ENCODE measurements around the gene CFHR5.

The CFHR5 gene

GRCh38 chr1:197001828-197002227 is 24.5 kb downstream of the CFHR5 start:
- TF ChIP-seq CTCF (conservative IDR thresholded peaks at IDR 0.05; ENCODE audit: low read depth, low read length) = no peak
- H3K4me3 ChIP-seq (ENCODE audit: low read length) = no peak overlapping the region
- no peak for DNase-seq (ENCODE audit: low read depth)

- no peak for TF ChIP-seq CTCF (conservative IDR thresholded peaks at IDR 0.05; ENCODE audit: low read depth, low read length)
- no peak for DNase-seq (ENCODE audit: low read depth)
- no peak overlapping the region for H3K4me3 ChIP-seq (ENCODE audit: low read length)
Measured at GRCh38 chr1:197003132-197003531, 25.8 kb downstream of the CFHR5 start.

GRCh38 chr1:197008861-197009260 is 31.5 kb downstream of the CFHR5 start:
- TF ChIP-seq CTCF (conservative IDR thresholded peaks at IDR 0.05; ENCODE audit: low read depth, low read length) = no peak
- DNase-seq (ENCODE audit: low read depth) = no peak

GRCh38 chr1:197011614-197012013 is 34.3 kb downstream of the CFHR5 start:
- DNase-seq (ENCODE audit: low read depth) = no peak
- no peak for TF ChIP-seq CTCF (conservative IDR thresholded peaks at IDR 0.05; ENCODE audit: low read depth, low read length)
- H3K4me3 ChIP-seq (ENCODE audit: low read length) = no peak overlapping the region

More at GRCh38 chr1:197008861-197009260, 31.5 kb downstream of the CFHR5 start:
- no peak overlapping the region for H3K4me3 ChIP-seq (ENCODE audit: low read length)

- DNase-seq (ENCODE audit: low read depth) = no peak
Measured at GRCh38 chr1:197013234-197013633, 35.9 kb downstream of the CFHR5 start.

GRCh38 chr1:197016751-197017150 is 39.4 kb downstream of the CFHR5 start:
- no peak overlapping the region for H3K4me3 ChIP-seq (ENCODE audit: low read length)
- no peak for TF ChIP-seq CTCF (conservative IDR thresholded peaks at IDR 0.05; ENCODE audit: low read depth, low read length)
- no peak for DNase-seq (ENCODE audit: low read depth)

More at GRCh38 chr1:197013234-197013633, 35.9 kb downstream of the CFHR5 start:
- no peak for TF ChIP-seq CTCF (conservative IDR thresholded peaks at IDR 0.05; ENCODE audit: low read depth, low read length)
- no peak overlapping the region for H3K4me3 ChIP-seq (ENCODE audit: low read length)

GRCh38 chr1:197017558-197018146 is 40.3 kb downstream of the CFHR5 start:
- no peak overlapping the region for H3K4me3 ChIP-seq (ENCODE audit: low read length)
- no peak for DNase-seq (ENCODE audit: low read depth)

More at GRCh38 chr1:197017558-197018146, 40.3 kb downstream of the CFHR5 start:
- TF ChIP-seq CTCF (conservative IDR thresholded peaks at IDR 0.05; ENCODE audit: low read depth, low read length) = no peak

Data from retinal pigment epithelial cell (primary cell).